ENCODE results near the gene DDN. TPM values are rescaled to one million over a fixed set of nuclear protein-coding genes. Genes with fewer than 3 reads are reported as not detected.

The DDN gene
- total and polyA plus RNA-seq, 12 donors = 0.08 to 2.2 (median 0.43) TPM; not detected in 1

GRCh38 chr12:48947727-48948126, 51.4 kb downstream of the DDN start:
- Histone ChIP-seq H3K4me3 (no peak overlapping the region), H3K4me1 (replicated peaks in 1 of 2) (peaks cover 0 to 17% of the 10 kb centered on the region in 2 donors), H3K27me3 (no peaks in the 10 kb centered on the region), H3K36me3 (replicated peaks in 1 of 2) (peaks cover 0 to 4% of the 10 kb centered on the region in 2 donors), H3K27ac (no peak overlapping the region), H3K9me3 (replicated peaks in 1 of 3) (no peaks in the 10 kb centered on the region)
- intact Hi-C loops (cut with DNase I) = no loop called here
- no peak for DNase-seq
- TF ChIP-seq CTCF (IDR thresholded peaks at IDR 0.05) (no peak), POLR2A (IDR thresholded peaks at IDR 0.05) (no peak)
- WGBS, 4 donors = 79 to 89% (median 87%) methylated on average over 3 of the region's 3 CpGs

- WGBS, 4 donors = 76 to 82% (median 81%) methylated on average over 6 of the region's 6 CpGs
- H3K36me3 ChIP-seq (replicated peaks in 1 of 2) = no peaks in the 10 kb centered on the region
- no peaks in the 10 kb centered on the region for H3K9me3 ChIP-seq (replicated peaks in 1 of 3)
- peaks cover 0 to 17% of the 10 kb centered on the region in 2 donors for H3K4me1 ChIP-seq (replicated peaks in 1 of 2)
- no peak for DNase-seq
- no peak overlapping the region for H3K27ac ChIP-seq
- no peak overlapping the region for H3K4me3 ChIP-seq
- no peaks in the 10 kb centered on the region for H3K27me3 ChIP-seq
- TF ChIP-seq CTCF (IDR thresholded peaks at IDR 0.05) = no peak
- TF ChIP-seq POLR2A (IDR thresholded peaks at IDR 0.05) = no peak
- intact Hi-C loops (cut with DNase I) = no loop called here
Observed at GRCh38 chr12:48946943-48947342, 52.2 kb downstream of the DDN start.

- Histone ChIP-seq H3K4me3 (no peak overlapping the region), H3K9me3 (replicated peaks in 1 of 3) (no peaks in the 10 kb centered on the region), H3K27ac (no peak overlapping the region), H3K4me1 (replicated peaks in 1 of 2) (peaks cover 0 to 24% of the 10 kb centered on the region in 2 donors), H3K27me3 (no peaks in the 10 kb centered on the region), H3K36me3 (replicated peaks in 1 of 2) (no peaks in the 10 kb centered on the region)
- no peak for TF ChIP-seq POLR2A (IDR thresholded peaks at IDR 0.05)
- no peak for TF ChIP-seq CTCF (IDR thresholded peaks at IDR 0.05)
- intact Hi-C loops (cut with DNase I) = no loop called here
- no peak for DNase-seq
Observed at GRCh38 chr12:48946205-48946604, 53.0 kb downstream of the DDN start.

Small RNA genes within 50 kb of the gene (small RNA-seq; reads per million reads assigned to genes)
- gene RNU6-940P = 0 reads per million in 2 donors

Other genes starting within 250 kb of the DDN start
- 10 to 100 TPM; 21.8 to 44.0 (median 29.7) TPM for gene ADCY6, start 210.3 kb downstream of the DDN start, total RNA-seq
- 10 to 100 TPM; 20.8 to 55.3 (median 34.3) TPM for gene ADCY6, start 210.3 kb downstream of the DDN start, polyA plus RNA-seq
- 10 to 100 TPM in 1 of 9 donors, 1 to 10 TPM in 8; 3.9 to 11.0 (median 6.0) TPM for gene CACNB3, start 180.9 kb downstream of the DDN start, total RNA-seq
- gene CACNB3, start 180.9 kb downstream of the DDN start, polyA plus RNA-seq = 10 to 100 TPM in 2 of 3 donors, 1 to 10 TPM in 1; 4.4 to 19.5 (median 11.3) TPM
- 10 to 100 TPM; 47.1 to 85.4 (median 68.2) TPM for gene DDX23, start 147.2 kb downstream of the DDN start, total RNA-seq
- gene DDX23, start 147.2 kb downstream of the DDN start, polyA plus RNA-seq = 10 to 100 TPM; 39.0 to 67.7 (median 46.3) TPM
- gene RND1, start 133.5 kb downstream of the DDN start, total RNA-seq = under 1 TPM in 4 of 9 donors, not detected in 5; 0.22 to 0.50 (median 0.43) TPM
- 1 to 10 TPM in 1 of 3 donors, under 1 TPM in 2; 0.20 to 2.9 (median 0.72) TPM for gene RND1, start 133.5 kb downstream of the DDN start, polyA plus RNA-seq
- gene FKBP11, start 73.9 kb downstream of the DDN start, total RNA-seq = 10 to 100 TPM in 7 of 9 donors, 1 to 10 TPM in 2; 4.1 to 49.7 (median 16.2) TPM
- 100 to 1,000 TPM in 1 of 3 donors, 10 to 100 TPM in 2; 52.9 to 118 (median 64.4) TPM for gene FKBP11, start 73.9 kb downstream of the DDN start, polyA plus RNA-seq
- gene ARF3, start 41.9 kb downstream of the DDN start, total RNA-seq = 100 to 1,000 TPM in 5 of 9 donors, 10 to 100 TPM in 4; 73.1 to 237 (median 118) TPM
- gene ARF3, start 41.9 kb downstream of the DDN start, polyA plus RNA-seq = 100 to 1,000 TPM in 1 of 3 donors, 10 to 100 TPM in 2; 55.2 to 172 (median 62.5) TPM
- gene WNT10B, start 27.6 kb downstream of the DDN start, total RNA-seq = under 1 TPM in 4 of 9 donors, not detected in 5; 0.11 to 0.40 (median 0.17) TPM
- gene WNT10B, start 27.6 kb downstream of the DDN start, polyA plus RNA-seq = under 1 TPM in 2 of 3 donors, not detected in 1; 0.84 to 0.88 TPM
- gene WNT1, start 21.1 kb downstream of the DDN start, total RNA-seq = not detected
- gene WNT1, start 21.1 kb downstream of the DDN start, polyA plus RNA-seq = not detected
- 10 to 100 TPM; 70.1 to 89.6 (median 82.4) TPM for gene PRKAG1, start 19.4 kb upstream of the DDN start, total RNA-seq
- 100 to 1,000 TPM in 1 of 3 donors, 10 to 100 TPM in 2; 60.1 to 141 (median 71.6) TPM for gene PRKAG1, start 19.4 kb upstream of the DDN start, polyA plus RNA-seq
- 10 to 100 TPM; 21.2 to 80.9 (median 56.4) TPM for gene KMT2D, start 61.4 kb upstream of the DDN start, total RNA-seq
- 100 to 1,000 TPM in 1 of 3 donors, 10 to 100 TPM in 2; 25.6 to 140 (median 31.4) TPM for gene KMT2D, start 61.4 kb upstream of the DDN start, polyA plus RNA-seq
- gene RHEBL1, start 70.6 kb upstream of the DDN start, total RNA-seq = 1 to 10 TPM in 1 of 9 donors, under 1 TPM in 4, not detected in 4; 0.28 to 1.8 (median 0.36) TPM
- gene RHEBL1, start 70.6 kb upstream of the DDN start, polyA plus RNA-seq = under 1 TPM; 0.26 to 0.71 (median 0.32) TPM
- 1 to 10 TPM in 2 of 9 donors, under 1 TPM in 7; 0.18 to 5.9 (median 0.51) TPM for gene DHH, start 95.4 kb upstream of the DDN start, total RNA-seq
- gene DHH, start 95.4 kb upstream of the DDN start, polyA plus RNA-seq = under 1 TPM; 0.13 to 0.84 (median 0.16) TPM
- 100 to 1,000 TPM in 1 of 9 donors, 10 to 100 TPM in 8; 20.6 to 103 (median 74.5) TPM for gene LMBR1L, start 111.5 kb upstream of the DDN start, total RNA-seq
- gene LMBR1L, start 111.5 kb upstream of the DDN start, polyA plus RNA-seq = 100 to 1,000 TPM in 2 of 3 donors, 10 to 100 TPM in 1; 30.3 to 136 (median 121) TPM
- gene TUBA1B, start 132.0 kb upstream of the DDN start, total RNA-seq = 100 to 1,000 TPM; 174 to 705 (median 415) TPM
- gene TUBA1B, start 132.0 kb upstream of the DDN start, polyA plus RNA-seq = 100 to 1,000 TPM; 190 to 830 (median 244) TPM
- 100 to 1,000 TPM in 7 of 9 donors, 10 to 100 TPM in 2; 59.1 to 315 (median 145) TPM for gene TUBA1A, start 189.7 kb upstream of the DDN start, total RNA-seq
- 100 to 1,000 TPM in 1 of 3 donors, 10 to 100 TPM in 2; 64.7 to 235 (median 81.1) TPM for gene TUBA1A, start 189.7 kb upstream of the DDN start, polyA plus RNA-seq